Measurements from ENCODE around the gene TICAM2. TPM values are rescaled to one million over a fixed set of nuclear protein-coding genes. Genes with fewer than 3 reads are reported as not detected.
A peak's percentile ranks its signal among the peaks of the same experiment; 100 is the strongest.

Gene TICAM2
- total and polyA plus RNA-seq, 2 donors (not counting 1 experiment from before 2014, with no cell fraction given) = 0.55 to 5.4 TPM

DNA sequence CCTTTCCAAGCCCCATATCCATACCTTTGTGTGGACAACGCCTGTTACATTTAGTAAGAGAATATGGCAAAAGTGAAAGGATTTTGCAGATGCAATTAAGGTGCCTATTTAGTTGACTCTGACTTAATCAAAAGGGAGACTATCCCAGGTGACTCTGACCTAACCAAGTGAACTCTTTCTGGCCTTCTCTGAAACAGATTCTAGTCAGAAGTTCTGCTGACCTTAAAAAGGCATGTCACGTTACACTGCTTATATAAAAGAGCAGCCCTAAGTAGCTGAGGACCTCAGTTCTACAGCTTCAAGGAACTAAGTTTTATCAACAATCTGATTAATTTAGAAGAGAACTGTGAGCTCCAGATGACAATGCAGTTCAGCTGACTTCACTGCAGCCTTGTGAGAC, 5.7 kb upstream of the TICAM2 start:
- Histone ChIP-seq H2AFZ (ENCODE audit: insufficient read depth, low read depth, low read length, poor library complexity, severe bottlenecking) (no peak overlapping the region), H3K79me2 (ENCODE audit: control insufficient read depth, insufficient read depth, low read length) (no peaks in the 10 kb centered on the region), H3K36me3 (replicated peaks in 1 of 2; ENCODE audit: control extremely low read depth in 1 of 2, control insufficient read depth in 1 of 2, extremely low read depth in 1 of 2, insufficient read depth in 2 of 2, low read length in 1 of 2) (no peaks in the 10 kb centered on the region), H3K9me3 (ENCODE audit: control extremely low read depth in 1 of 3, control insufficient read depth in 2 of 3, insufficient read depth in 1 of 3, low read length in 2 of 3) (no peaks in the 10 kb centered on the region), H3K4me2 (replicated peaks; ENCODE audit: low read depth, low read length, poor library complexity, severe bottlenecking) (no peak overlapping the region), H3K9ac (ENCODE audit: low read length) (no peak overlapping the region), H3K4me1 (ENCODE audit: control insufficient read depth in 2 of 2, insufficient read depth in 2 of 2, low read length in 2 of 2) (peaks cover 9 to 11% of the 10 kb centered on the region in 2 donors), H4K20me1 (ENCODE audit: control insufficient read depth, insufficient read depth, low read length, poor library complexity, severe bottlenecking) (no peaks in the 10 kb centered on the region), H3K27ac (ENCODE audit: low read length in 2 of 2) (peak overlapping the region in 1 of 2 donors; percentile 17), H3K4me3 (ENCODE audit: control extremely low read depth in 1 of 5, extremely low read depth in 1 of 5, insufficient read depth in 1 of 5, low read depth in 2 of 5, low read length in 4 of 5) (no peak overlapping the region), H3K27me3 (replicated peaks in 1 of 4; ENCODE audit: control extremely low read depth in 1 of 4, control insufficient read depth in 3 of 4, insufficient read depth in 4 of 4, low read length in 3 of 4) (no peaks in the 10 kb centered on the region)
- TF ChIP-seq, protein P1, sequence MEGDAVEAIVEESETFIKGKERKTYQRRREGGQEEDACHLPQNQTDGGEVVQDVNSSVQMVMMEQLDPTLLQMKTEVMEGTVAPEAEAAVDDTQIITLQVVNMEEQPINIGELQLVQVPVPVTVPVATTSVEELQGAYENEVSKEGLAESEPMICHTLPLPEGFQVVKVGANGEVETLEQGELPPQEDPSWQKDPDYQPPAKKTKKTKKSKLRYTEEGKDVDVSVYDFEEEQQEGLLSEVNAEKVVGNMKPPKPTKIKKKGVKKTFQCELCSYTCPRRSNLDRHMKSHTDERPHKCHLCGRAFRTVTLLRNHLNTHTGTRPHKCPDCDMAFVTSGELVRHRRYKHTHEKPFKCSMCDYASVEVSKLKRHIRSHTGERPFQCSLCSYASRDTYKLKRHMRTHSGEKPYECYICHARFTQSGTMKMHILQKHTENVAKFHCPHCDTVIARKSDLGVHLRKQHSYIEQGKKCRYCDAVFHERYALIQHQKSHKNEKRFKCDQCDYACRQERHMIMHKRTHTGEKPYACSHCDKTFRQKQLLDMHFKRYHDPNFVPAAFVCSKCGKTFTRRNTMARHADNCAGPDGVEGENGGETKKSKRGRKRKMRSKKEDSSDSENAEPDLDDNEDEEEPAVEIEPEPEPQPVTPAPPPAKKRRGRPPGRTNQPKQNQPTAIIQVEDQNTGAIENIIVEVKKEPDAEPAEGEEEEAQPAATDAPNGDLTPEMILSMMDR (IDR thresholded peaks at IDR 0.05) = no peak
- no peak for TF ChIP-seq EZH2 (IDR thresholded peaks at IDR 0.05; ENCODE audit: borderline replicate concordance, insufficient read depth, low read depth, low read length, poor library complexity, severe bottlenecking)
- Mint-ChIP-seq H3K27me3 (no peaks in the 10 kb centered on the region), H3K27ac (no peak overlapping the region), H3K4me1 (peaks cover 16% of the 10 kb centered on the region), H3K9me3 (ENCODE audit: insufficient read depth) (no peaks in the 10 kb centered on the region), H3K4me3 (no peak overlapping the region)
- intact Hi-C loops (cut with micrococcal nuclease) = no loop called here
- DNase-seq (no peak), ATAC-seq (ENCODE audit: low read depth) (no peak)
- ChIA-PET POLR2A (no interaction called here), CTCF (interaction anchor here (1.1 to 1.4 kb wide), 3 partner anchors 8 to 17 kb away, joined by 3 to 6 read pairs (median 6); no protein-coding TSS in a partner anchor)
- WGBS (ENCODE audit: insufficient coverage) = 100% methylated on average over 1 of the region's 2 CpGs

DNA sequence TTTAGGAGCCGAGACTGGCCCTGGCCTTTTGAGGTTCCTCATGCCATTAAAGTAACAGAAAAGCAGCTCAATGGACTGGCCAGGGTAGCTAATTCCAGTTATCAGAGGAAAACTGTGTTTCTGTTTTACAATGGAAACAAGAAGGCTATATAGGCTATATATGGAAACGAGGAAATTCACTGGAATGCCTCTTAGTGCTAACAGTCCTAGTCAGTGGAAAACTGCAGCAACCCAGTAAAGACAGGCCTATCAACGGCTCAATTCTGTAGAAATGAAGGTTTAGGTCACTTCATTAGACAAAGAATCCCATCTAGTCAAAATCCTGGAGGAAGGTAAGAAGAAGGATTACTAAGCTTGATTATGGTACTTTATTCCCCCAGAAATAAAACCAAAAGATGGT, 3.2 kb upstream of the TICAM2 start:
- CTCF ChIA-PET = interaction anchor here (1.2 kb wide), 2 partner anchors 19 to 296 kb away, joined by 3 to 4 read pairs; no protein-coding TSS in a partner anchor
- Mint-ChIP-seq H3K9me3 (ENCODE audit: insufficient read depth) (no peaks in the 10 kb centered on the region), H3K4me3 (no peak overlapping the region), H3K27ac (no peak overlapping the region), H3K4me1 (peaks cover 31% of the 10 kb centered on the region), H3K27me3 (no peaks in the 10 kb centered on the region)
- H2AFZ ChIP-seq (ENCODE audit: insufficient read depth, low read depth, low read length, poor library complexity, severe bottlenecking) = no peak overlapping the region
- no peaks in the 10 kb centered on the region for H4K20me1 ChIP-seq (ENCODE audit: control insufficient read depth, insufficient read depth, low read length, poor library complexity, severe bottlenecking)
- 100% methylated on average over 2 of the region's 3 CpGs for WGBS (ENCODE audit: insufficient coverage)
- no peaks in the 10 kb centered on the region for H3K27me3 ChIP-seq (replicated peaks in 1 of 4; ENCODE audit: control extremely low read depth in 1 of 4, control insufficient read depth in 3 of 4, insufficient read depth in 4 of 4, low read length in 3 of 4)
- no peak for ATAC-seq (ENCODE audit: low read depth)
- DNase-seq = no peak
- intact Hi-C loops (cut with micrococcal nuclease) = no loop called here
- peaks cover 25 to 27% of the 10 kb centered on the region in 2 donors for H3K4me1 ChIP-seq (ENCODE audit: control insufficient read depth in 2 of 2, insufficient read depth in 2 of 2, low read length in 2 of 2)
- H3K36me3 ChIP-seq (replicated peaks in 1 of 2; ENCODE audit: control extremely low read depth in 1 of 2, control insufficient read depth in 1 of 2, extremely low read depth in 1 of 2, insufficient read depth in 2 of 2, low read length in 1 of 2) = no peaks in the 10 kb centered on the region
- H3K27ac ChIP-seq (ENCODE audit: low read length in 2 of 2) = no peak overlapping the region
- H3K4me2 ChIP-seq (replicated peaks; ENCODE audit: low read depth, low read length, poor library complexity, severe bottlenecking) = no peak overlapping the region
- H3K4me3 ChIP-seq (ENCODE audit: control extremely low read depth in 1 of 5, extremely low read depth in 1 of 5, insufficient read depth in 1 of 5, low read depth in 2 of 5, low read length in 4 of 5) = no peak overlapping the region
- H3K9me3 ChIP-seq (ENCODE audit: control extremely low read depth in 1 of 3, control insufficient read depth in 2 of 3, insufficient read depth in 1 of 3, low read length in 2 of 3) = no peaks in the 10 kb centered on the region
- H3K9ac ChIP-seq (ENCODE audit: low read length) = no peak overlapping the region
- TF ChIP-seq EZH2 (IDR thresholded peaks at IDR 0.05; ENCODE audit: borderline replicate concordance, insufficient read depth, low read depth, low read length, poor library complexity, severe bottlenecking) = no peak
- TF ChIP-seq, protein P1 (IDR thresholded peaks at IDR 0.05) = no peak
- peaks cover 2% of the 10 kb centered on the region for H3K79me2 ChIP-seq (ENCODE audit: control insufficient read depth, insufficient read depth, low read length)
- POLR2A ChIA-PET = no interaction called here

All from B cell (primary cell).